Body of pancreas (tissue), 4 donors: ENCODE measurements around the gene BAHCC1. TPM values are rescaled to one million over a fixed set of nuclear protein-coding genes. Genes with fewer than 3 reads are reported as not detected.

Source experiments
- ATAC-seq: fragments of 150-250 bp; one replicate; pipeline ENCODE4 v1.9.1; 2016
- DNase-seq, 4 donors: peaks; one replicate each; pipeline ENCODE4 v3.0.0-alpha.2; 2019
- H3K27ac ChIP-seq, 4 donors: fragments of 200-600 bp; sonication (generic); 1 replicate in 3 of 4; 2 replicates in 1 of 4; pipeline versions ENCODE4 v1.5.1 to v1.6.1; 2016 to 2019; ENCODE audit warnings: mild to moderate bottlenecking in 1 of 4, mixed read lengths in 1 of 4, moderate library complexity in 1 of 4
- H3K27me3 ChIP-seq, 2 donors: fragments of 200-600 bp; sonication (generic); one replicate each; pipeline ENCODE4 v1.6.0; 2016; ENCODE audit warnings: mild to moderate bottlenecking in 1 of 2
- H3K36me3 ChIP-seq, 2 donors: fragments of 200-600 bp; sonication (generic); replicated peaks in 1 of 2; 2 replicates each; pipeline ENCODE4 v1.5.1; 2016; ENCODE audit warnings: low read depth in 2 of 2; ENCODE audit not compliant: insufficient read depth in 1 of 2
- H3K4me1 ChIP-seq: fragments of 200-600 bp; sonication (generic); one replicate; pipeline ENCODE4 v1.6.0; 2016
- H3K4me3 ChIP-seq, 2 donors: fragments of 200-600 bp; sonication (generic); 1 replicate in 1 of 2; 2 replicates in 1 of 2; pipeline ENCODE4 v1.5.1; 2016 to 2019
- H3K9me3 ChIP-seq, 3 donors: fragments of 200-600 bp; sonication (generic); 1 replicate in 2 of 3; 2 replicates in 1 of 3; pipeline ENCODE4 v1.5.1; 2016
- CTCF ChIP-seq, 7 experiments: fragments of 450-650 bp in 4 of 7; fragments of 200-600 bp in 3 of 7; sonication (generic) in 3 of 7; IDR thresholded peaks; one replicate each; pipeline ENCODE4 v1.5.1; 2016 to 2019; ENCODE audit warnings: antibody characterized with exemption in 7 of 7
- POLR2A ChIP-seq, 3 donors: fragments of 450-650 bp; IDR thresholded peaks; one replicate each; pipeline ENCODE4 v1.6.1; 2016; ENCODE audit warnings: antibody characterized with exemption in 3 of 3, mild to moderate bottlenecking in 2 of 3
- WGBS, 2 donors: methylation state at CpG; one replicate each; pipeline ENCODE4 v1.1.5; 2017; 5-methylcytosine and 5-hydroxymethylcytosine counted together
- intact Hi-C: fragments of 100-400 bp; cut with DNase I; formaldehyde crosslinking; loops from one replicate; pipeline ENCODE4 v1.15.1; 2023
- total RNA-seq, 2 donors: library from RNA; depleted of rRNA; stranded (reverse); fragments of >200 nt; gene quantifications; one replicate each; pipeline ENCODE4 v1.1.0, GENCODE V29; 2016

The BAHCC1 gene
- total RNA-seq, 2 donors from 2014 or later: 5.7 to 14.8 TPM

- Histone ChIP-seq H3K4me3 (no peak overlapping the region), H3K9me3 (no peaks in the 10 kb centered on the region), H3K36me3 (no peaks in the 10 kb centered on the region), H3K27ac (peak overlapping the region in 3 of 4 donors; percentile 92 to 96 (median 96)), H3K4me1 (peaks cover 30% of the 10 kb centered on the region), H3K27me3 (no peaks in the 10 kb centered on the region)
- ATAC-seq (no peak), DNase-seq (no peak)
- no peak for TF ChIP-seq CTCF (IDR thresholded peaks at IDR 0.05)
- TF ChIP-seq POLR2A (IDR thresholded peaks at IDR 0.05): no peak
- WGBS, 2 donors: 82% methylated on average over 17 to 24 of the region's 24 CpGs
- intact Hi-C loops: no loop called here
These were observed 9.7 kb upstream of the BAHCC1 start for GRCh38 chr17:81385320-81386111.

- Histone ChIP-seq H3K4me1 (peaks cover 32% of the 10 kb centered on the region), H3K36me3 (no peaks in the 10 kb centered on the region), H3K9me3 (no peaks in the 10 kb centered on the region), H3K27me3 (no peaks in the 10 kb centered on the region), H3K27ac (peak overlapping the region; percentile 88 to 96 (median 94)), H3K4me3 (peak overlapping the region in 1 of 2 donors; percentile 31)
- ATAC-seq (peak; percentile 34), DNase-seq (peak in 1 of 4 donors; percentile 58)
- no peak for TF ChIP-seq POLR2A (IDR thresholded peaks at IDR 0.05)
- TF ChIP-seq CTCF (IDR thresholded peaks at IDR 0.05): no peak
- intact Hi-C loops: no loop called here
- WGBS, 2 donors: 22 to 41% methylated on average over 5 to 15 of the region's 15 CpGs
These were observed 9.1 kb upstream of the BAHCC1 start for GRCh38 chr17:81386141-81386645.

- Histone ChIP-seq H3K4me1 (peaks cover 36% of the 10 kb centered on the region), H3K36me3 (no peaks in the 10 kb centered on the region), H3K4me3 (peak overlapping the region; percentile 31 to 42), H3K27ac (peak overlapping the region; percentile 88 to 96 (median 94)), H3K9me3 (no peaks in the 10 kb centered on the region), H3K27me3 (no peaks in the 10 kb centered on the region)
- ATAC-seq (peak; percentile 43), DNase-seq (peak in 2 of 4 donors; percentile 42 to 54)
- intact Hi-C loops: no loop called here
- 2 to 4% methylated on average over 6 to 21 of the region's 60 CpGs for WGBS, 2 donors
- TF ChIP-seq CTCF (IDR thresholded peaks at IDR 0.05): peak in 1 of 7 experiments; percentile 6
- TF ChIP-seq POLR2A (IDR thresholded peaks at IDR 0.05): no peak
These were observed 8.6 kb upstream of the BAHCC1 start for GRCh38 chr17:81386646-81387099.

- ATAC-seq: peak; percentile 67
- 11 to 43% methylated on average over 22 to 78 of the region's 96 CpGs for WGBS, 2 donors
- TF ChIP-seq POLR2A (IDR thresholded peaks at IDR 0.05): peak; percentile 54 to 70 (median 69)
- TF ChIP-seq CTCF (IDR thresholded peaks at IDR 0.05): no peak
- peak overlapping the region; percentile 88 to 96 (median 94) for H3K27ac ChIP-seq
- H3K36me3 ChIP-seq: no peaks in the 10 kb centered on the region
- intact Hi-C loops: no loop called here
- H3K4me1 ChIP-seq: peaks cover 44% of the 10 kb centered on the region
- no peaks in the 10 kb centered on the region for H3K27me3 ChIP-seq
- DNase-seq: peak; percentile 57 to 64 (median 62)
- H3K4me3 ChIP-seq: peak overlapping the region; percentile 31 to 42
- H3K9me3 ChIP-seq: no peaks in the 10 kb centered on the region
These were observed 7.9 kb upstream of the BAHCC1 start for GRCh38 chr17:81387100-81388090.
